NCI-H345 (cell line): Measurements from ENCODE around the gene REG1A.
A peak's percentile ranks its signal among the peaks of the same experiment; 100 is the strongest.

Source experiments
- DNase-seq: peaks from one replicate; lab custom pipeline; 2025; lab: John Stamatoyannopoulos, UW

Gene REG1A, protein sequence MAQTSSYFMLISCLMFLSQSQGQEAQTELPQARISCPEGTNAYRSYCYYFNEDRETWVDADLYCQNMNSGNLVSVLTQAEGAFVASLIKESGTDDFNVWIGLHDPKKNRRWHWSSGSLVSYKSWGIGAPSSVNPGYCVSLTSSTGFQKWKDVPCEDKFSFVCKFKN

GRCh38 chr2:79120194-79120713 lies at the start of gene REG1A:
Gene REG1A (plus strand): TSS chr2:79120488. CDS start chr2:79120862, 374 bp downstream.
- no peak for DNase-seq

DNA sequence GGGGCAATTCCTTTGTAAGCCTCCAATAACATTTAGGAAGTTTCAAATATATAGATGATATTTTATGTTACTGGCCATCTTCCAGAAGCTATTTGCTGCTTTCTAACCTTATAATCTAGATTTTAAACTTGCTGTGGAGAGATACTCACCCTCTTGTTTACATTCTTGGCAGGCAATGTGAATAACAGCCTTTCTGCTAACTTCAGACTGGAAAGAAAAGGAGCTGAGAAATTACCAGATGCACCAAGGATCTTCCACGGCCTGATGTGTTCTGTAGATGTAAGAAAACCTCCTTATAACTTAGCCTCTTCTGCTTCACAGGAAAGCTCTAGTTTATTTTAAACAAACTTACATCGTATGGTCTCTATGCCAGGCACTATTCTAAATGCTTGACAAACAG lies 49.2 kb upstream of the REG1A start:
- no peak for DNase-seq

DNA sequence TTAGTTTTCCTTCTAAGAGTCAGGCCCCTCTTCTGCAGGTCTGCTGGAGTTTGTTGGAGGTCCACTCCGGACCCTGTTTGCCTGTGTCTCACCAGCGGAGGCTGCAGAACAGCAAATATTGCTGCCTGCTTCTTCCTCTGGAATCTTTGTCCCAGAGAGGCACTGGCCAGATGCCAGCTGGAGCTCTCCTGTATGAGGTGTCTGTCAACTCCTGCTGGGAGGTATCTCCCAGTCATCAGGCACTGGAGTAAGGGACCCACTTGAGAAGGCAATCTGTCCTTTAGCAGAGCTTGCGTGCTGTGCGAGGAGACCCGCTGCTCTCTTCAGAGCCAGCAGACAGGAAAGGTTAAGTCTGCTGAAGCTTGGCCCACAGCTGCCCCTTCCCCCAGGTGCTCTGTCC lies 37.3 kb upstream of the REG1A start:
- peak; percentile 69 for DNase-seq

GRCh38 chr2:79083597-79084251 lies 36.6 kb upstream of the REG1A start:
- no peak for DNase-seq

- no peak for DNase-seq
Observed at GRCh38 chr2:79084495-79085135, 35.7 kb upstream of the REG1A start.

GRCh38 chr2:79085382-79085781 lies 34.9 kb upstream of the REG1A start:
- no peak for DNase-seq

DNA sequence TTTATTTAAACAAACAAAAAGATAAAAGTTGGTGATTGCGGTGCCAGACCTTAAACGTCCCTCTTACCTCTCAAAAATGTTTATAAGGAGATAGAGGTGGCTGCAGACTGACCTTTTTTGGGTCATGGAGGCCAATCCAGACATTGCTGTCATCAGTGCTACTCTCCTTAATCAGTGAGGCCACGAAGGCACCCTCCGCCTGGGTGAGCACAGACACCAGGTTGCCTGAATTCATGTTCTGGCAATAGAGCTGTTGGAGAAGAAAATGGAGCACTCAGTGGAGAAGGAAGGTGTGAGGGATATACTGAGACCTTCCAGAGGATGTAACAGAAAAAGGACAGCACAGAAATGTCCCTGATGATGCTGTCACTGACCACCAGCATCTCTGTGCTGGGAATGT lies 34.0 kb upstream of the REG1A start:
- DNase-seq: no peak

GRCh38 chr2:79087785-79088364 lies 32.4 kb upstream of the REG1A start, which contains the start of gene REG1B:
Gene REG1B (minus strand): TSS chr2:79087993. CDS start chr2:79087612, 381 bp downstream.
- DNase-seq: no peak

DNA sequence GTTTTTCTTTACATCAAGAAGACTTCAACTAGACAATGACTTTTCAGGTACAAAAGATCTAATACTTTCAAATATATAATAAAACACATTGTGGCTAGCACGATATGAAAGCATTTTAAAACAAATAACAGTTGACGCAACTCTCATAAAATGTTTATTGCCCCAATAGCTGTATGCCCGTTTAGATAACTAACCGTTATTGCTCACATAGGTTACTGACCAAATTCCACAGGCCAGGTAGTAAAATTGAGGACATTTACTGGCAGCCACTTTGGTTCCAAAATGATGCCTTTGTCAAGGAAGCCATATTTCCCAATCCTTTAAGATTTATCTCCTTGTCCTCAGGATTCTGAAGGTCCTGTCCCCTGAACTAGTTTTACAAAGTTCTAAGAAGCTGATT lies 29.6 kb upstream of the REG1A start:
- DNase-seq: no peak

GRCh38 chr2:79097843-79098242 lies 22.4 kb upstream of the REG1A start:
- no peak for DNase-seq

DNA sequence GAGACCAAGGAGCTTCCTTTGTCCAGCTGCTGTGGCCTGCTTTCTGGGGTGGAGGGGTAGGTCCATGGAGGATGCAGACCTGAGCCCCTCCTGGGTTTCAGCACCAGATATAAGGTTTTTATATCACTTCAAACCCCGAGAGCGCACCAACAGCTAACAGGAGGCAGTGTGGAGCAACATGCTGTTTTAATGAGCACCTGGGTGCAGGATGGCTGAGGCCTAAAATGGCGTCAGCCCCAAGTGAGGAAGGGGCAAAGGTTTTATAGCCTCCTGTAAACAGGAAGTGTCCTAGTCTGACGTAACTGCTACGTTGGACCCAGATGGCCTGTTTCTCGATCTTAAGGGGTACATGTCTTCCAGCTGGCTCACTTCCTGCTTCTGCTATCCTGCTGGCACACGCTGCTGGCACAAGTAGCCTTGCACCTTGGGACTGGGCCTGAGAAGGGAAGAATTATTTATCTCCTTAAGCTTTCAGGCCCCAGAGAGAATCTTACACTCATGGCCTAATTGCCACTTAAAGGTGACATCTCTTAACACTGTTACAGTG lies 21.1 kb upstream of the REG1A start:
- DNase-seq: no peak

GRCh38 chr2:79100285-79100684 lies 20.0 kb upstream of the REG1A start:
- DNase-seq: no peak

GRCh38 chr2:79101024-79101423 lies 19.3 kb upstream of the REG1A start:
- no peak for DNase-seq

DNA sequence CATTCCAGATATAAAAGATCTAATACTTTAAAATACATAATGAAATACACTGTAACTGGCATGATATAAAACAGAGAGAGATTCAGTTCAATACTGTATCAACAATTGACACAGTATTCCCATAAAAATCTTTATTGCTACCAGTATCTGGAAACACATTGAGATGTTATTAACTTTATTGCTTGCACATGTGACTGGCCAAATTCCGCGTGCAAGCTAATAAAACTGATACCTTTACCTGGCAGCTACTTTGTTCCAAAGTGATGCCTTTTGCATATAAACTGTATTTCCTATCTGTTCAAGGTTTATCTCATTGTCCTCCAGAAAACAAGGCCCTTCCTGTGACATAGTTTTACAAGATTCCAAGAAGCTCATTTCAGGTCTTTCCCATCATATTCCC lies 17.1 kb upstream of the REG1A start:
- no peak for DNase-seq

GRCh38 chr2:79105259-79105658 lies 15.0 kb upstream of the REG1A start:
- DNase-seq: no peak

DNA sequence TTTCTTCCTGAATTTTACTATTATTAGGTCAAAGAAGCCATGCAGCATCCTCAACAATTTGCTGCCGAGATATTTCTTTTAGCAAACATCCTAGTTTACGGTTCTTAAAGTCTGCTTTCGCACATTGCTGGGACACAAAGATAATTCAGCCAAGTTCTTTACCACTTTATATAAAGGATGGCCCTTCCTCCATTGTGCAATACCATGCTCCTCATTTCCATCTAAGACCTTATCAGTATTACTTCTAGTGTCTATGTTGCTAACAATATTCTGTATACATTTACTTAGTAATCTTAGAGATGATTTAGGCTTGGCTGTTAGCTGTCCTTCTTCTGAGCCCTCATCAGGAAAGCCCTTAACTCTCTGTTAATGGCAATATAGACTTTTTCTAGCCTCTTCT lies 8.0 kb upstream of the REG1A start:
- DNase-seq: no peak

- DNase-seq: no peak
Observed at GRCh38 chr2:79114797-79115494, 5.3 kb upstream of the REG1A start.

DNA sequence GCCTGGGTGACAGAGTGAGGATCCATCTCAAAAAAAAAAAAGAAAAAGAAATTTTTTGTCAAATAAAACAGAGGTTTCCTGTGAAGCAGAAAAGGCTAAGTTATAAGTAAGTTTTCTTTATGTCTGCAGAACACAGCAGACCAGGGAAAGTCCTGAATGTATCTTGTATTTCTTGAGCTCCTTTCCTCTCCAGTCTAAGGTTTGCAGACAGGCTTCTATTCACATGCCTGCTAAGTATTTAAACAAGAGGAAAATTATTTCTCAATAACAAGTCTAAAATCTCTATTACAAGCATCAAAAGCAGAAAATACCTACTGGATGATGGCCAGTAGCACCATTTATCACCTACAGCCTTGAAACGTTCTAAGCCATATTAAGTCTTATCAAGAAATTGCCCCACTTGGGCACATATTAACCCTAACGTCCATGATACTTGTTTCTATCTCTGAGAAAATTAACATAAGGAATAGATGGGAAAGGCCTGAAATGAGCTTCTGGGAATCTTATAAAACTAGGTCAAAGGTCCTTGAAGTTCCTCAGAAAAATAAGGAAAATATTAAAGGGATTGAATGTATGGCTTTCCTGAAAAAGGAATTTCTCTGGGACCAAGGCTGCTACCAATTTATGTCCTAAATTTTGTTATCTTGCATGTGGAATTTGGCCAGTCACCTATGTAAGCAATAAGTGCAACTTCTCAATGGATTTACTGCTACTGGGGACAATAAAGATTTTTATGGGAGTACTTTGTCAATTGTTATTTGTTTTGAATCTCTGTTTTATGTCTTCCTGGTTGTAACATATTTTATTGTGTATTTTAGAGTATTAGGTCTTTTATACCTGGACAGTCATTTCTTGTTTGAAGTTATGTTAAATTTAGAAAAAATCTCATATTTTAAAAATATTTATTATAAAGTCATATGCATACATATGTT lies 3.0 kb upstream of the REG1A start:
- no peak for DNase-seq

- DNase-seq: no peak
Observed at GRCh38 chr2:79122676-79123075, 2.4 kb downstream of the REG1A start.

GRCh38 chr2:79124907-79125720 lies 4.8 kb downstream of the REG1A start:
- DNase-seq: no peak
